GM19239 (cell line): Measurements from ENCODE around the gene CALML3.

Experiments used
- DNase-seq: peaks from one replicate; pipeline ENCODE4 v3.0.0; 2011; ENCODE audit warnings: low spot score; ENCODE audit not compliant: insufficient read length
- FAIRE-seq: peaks from 2 replicates; lab custom pipeline; 2011; peaks lifted over from hg19 to GRCh38; lab: Jason Lieb, UNC

Gene CALML3

DNA sequence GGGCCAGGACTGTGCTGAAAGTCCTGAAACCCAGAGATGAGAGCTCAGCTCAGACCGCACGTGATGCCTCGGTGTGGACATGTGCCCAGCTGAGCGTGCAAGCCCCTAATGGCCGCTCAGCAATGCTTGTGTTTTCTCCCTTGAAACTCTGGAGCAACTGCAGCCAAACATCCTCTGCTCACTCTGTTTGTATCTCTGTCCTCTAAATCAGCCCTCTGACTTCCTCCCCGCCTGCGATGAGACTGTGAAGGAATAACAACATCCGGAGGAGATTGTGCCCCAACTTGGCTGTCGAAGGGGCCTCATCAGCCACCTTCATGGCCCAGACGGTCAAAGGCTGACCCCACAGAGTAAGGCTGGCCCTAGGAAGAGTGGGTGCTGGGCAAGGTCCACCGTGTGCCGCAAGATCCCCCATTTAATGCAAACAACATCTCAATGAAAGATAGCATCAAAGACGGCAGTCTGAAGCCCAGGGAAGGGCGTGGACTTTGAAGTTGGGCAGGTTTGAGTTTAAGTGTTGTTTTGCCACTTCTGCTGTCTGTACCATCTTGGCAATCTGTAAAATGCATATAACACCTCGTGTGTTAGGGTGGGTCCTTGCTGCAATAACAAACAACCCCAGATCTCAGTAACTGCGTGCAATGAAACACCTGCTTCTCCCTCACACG, 39.9 kb downstream of the CALML3 start:
- no peak for DNase-seq
- FAIRE-seq: no peak

DNA sequence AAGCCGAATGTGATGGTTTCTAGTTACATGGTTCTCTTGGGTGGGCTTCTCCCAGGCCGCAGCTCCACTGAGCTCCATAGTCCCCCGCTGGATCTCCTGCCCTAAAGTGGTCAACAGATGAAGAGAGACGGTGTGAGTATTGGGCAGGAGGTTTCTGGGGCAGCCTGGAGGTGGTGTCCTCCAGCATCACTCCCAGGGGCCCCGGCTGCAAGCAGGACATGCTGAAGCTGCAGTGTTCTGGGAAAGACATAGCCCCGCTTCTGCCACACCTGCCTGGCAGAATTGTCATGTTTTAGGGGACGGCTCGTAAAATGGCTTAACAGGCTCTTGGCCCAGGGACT, 40.4 kb downstream of the CALML3 start:
- FAIRE-seq (no peak), DNase-seq (no peak)

DNA sequence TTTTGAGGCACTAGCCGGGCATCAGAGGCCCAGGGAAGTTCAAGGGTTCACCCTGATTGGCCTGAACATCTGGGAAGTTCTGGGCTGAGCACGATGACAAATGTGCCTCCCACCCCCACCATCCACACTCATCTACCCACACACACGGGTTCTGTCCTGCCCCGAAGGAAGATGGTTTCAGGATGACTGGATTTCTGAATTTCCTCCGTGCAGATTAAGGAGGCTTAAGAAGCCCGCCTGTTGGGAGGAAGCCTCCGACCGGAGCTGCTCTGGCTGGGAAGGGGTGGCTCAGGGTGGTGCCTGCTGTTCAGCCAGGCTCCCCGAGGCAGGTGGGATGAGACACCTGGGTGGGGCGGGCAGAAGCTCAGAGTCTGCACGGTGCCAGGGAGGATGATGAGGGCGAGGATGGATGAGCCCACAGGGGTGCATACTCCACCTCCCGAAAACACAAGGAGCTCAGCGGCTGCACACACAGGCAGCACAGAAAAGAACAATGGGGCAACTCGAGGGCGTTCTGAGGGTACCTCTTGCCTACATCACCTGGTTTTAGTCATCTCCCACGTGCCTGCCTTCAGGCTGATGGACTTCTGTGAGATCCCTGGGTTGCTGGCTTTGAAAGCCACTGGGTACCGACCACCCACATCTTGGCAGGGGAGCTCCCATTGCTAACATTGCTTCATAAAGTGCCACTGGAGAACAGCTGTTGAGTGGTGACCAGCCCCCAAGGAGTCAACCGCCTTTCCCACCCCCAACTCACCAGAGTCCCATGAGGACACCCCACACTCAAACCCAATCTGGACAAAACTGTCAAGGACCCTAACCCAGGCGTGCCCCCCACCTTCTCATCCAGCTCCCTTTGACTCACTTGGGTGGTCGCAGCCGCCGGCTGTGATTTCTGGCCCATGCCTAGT, 41.2 kb downstream of the CALML3 start:
- no peak for FAIRE-seq

DNA sequence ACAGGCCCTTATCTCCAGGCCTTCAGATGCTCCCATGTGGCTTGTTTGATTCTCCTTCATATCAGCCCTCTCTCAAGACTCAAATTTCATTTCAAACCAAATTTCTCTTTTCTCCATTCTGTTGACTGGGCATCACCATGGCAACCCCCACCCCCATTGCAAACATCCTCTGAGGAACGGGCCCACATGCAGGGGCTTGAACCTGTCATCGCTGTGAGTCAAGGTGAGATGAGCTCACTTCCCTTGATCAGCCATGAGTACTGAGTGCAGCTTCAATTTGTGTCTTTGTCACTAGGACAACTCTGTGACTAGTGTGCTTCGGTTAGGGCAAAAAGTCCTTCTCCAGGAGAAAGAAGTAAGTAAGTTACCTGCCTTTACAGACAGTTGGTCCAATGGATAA, 41.9 kb downstream of the CALML3 start:
- no peak for FAIRE-seq
- no peak for DNase-seq

More for the DNA sequence above, 41.2 kb downstream of the CALML3 start:
- DNase-seq: no peak

DNA sequence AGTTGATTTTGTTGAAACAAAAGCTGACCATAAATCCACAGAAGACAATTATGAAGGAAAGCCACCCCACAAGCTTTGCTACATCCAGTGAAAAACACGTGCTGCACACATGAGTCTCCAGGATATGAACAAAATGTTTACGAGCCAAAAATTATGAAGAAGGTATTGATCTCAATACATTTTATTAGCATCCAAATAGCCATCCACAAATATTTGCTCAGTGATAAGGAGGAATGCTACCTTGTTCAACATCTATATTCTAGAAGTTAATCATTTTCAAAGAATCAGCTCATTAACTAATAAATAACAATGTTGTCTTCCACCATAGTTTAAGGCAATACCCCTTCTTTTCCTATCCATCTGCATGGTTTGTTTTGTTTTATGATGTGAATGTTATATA, 42.7 kb downstream of the CALML3 start:
- DNase-seq: no peak
- no peak for FAIRE-seq

DNA sequence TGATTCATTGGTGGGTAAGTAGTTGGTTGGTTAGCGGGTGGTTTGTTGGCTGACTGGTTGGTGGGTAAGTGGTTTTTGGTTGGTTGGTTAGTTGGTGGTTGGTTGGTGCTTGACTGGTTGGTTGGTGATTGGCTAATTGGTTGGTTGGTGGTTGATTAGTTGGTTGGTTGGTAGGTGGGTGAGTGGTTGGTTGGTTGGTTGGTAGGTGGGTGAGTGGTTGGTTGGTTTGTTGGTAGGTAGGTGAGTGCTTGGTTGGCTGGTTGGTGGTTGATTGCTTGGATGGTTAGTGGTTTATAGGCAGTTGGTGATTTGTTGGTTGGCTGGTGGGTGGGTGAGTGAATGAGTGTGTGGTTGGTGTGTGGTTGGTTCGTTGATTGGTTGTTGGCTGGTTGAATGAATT, 44.2 kb downstream of the CALML3 start:
- no peak for DNase-seq
- FAIRE-seq: no peak

DNA sequence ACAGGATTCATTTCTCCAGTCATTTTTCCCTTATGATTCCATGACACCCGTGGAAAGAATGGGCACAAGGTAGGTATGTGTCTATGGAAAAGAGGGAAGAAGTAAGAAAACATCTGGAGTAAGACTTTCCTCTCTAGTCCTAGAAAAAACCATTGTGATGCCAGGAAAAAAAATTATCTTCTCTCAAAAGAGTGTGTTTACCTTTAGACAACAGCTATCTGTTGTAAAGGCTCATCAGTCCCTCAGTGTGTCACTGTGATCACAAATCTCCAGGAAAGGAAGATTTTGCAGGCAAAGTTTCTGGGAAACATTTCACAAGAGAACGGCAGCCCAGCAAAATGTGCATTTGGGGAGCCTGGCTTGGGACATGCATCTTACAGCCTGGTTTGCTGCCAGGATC, 44.8 kb downstream of the CALML3 start:
- DNase-seq (no peak), FAIRE-seq (no peak)

DNA sequence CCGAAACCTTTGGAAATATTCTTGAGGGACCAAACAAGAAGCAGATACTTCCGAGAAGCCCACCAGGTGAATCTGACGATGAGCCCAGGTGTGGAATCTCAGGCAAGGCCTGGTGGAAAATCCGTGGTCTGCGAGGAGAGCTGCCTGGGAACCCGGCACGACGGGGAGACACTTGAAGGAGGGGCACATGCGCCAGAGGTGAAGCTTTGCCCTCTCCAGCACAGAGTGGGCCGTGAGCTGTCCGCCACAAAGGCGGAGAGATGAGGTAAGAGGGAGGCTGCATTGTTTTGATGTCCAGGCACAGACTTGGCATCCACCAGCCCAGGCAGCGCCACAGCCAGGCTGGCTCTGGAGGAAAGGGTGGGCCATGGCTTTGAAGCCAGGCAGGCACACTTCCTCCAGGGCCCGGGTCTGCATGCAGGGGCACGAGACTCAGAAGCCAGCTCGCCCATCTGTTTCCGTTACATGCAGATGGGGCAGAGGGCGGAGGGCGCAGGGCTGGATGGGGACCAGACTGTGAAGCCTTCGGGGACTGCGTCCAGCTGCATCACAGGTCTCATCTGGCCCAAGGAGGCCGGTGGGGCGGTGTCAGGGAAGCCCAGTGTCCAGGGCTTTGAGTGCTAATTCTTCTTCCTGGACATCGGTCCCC, 45.4 kb downstream of the CALML3 start:
- FAIRE-seq (no peak), DNase-seq (no peak)

DNA sequence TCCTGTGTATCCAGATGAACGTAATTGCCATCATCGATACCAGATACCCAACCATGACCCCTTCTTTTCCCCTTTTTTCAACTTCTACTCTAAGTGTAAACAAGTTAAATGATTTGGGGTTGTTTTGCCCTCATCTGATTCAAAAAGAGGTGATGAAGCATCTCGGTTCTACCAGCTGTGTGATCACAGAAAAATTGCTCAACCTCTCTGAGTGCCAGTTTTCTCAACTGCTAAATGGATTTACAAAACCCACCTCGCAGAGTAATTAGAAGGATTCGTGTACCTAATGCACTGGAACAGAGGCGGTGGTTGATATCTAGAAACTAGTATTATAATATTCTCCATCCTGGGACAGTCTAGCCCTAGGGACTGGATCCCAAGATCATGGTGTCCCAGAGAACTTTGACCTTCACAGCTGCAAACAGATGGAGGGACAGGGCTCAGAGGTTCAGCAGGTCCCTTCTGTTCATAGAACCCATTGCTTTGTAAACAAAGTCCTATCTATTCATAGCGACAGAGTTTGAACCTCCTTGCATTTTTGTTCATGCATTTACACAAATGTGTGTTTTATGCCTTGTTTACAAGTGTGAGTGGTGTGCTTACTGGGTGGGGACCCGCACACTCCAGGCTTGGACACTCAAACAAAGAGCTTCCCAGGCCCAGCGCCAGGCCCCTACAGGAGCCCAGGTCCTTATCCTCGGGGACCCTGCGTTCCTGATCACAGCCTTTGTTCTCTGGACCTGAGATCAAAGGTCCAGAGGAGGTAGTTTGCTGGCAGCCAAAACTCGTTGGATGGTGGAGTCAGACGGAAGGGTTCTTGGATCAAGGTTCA, 46.4 kb downstream of the CALML3 start:
- FAIRE-seq (no peak), DNase-seq (no peak)

DNA sequence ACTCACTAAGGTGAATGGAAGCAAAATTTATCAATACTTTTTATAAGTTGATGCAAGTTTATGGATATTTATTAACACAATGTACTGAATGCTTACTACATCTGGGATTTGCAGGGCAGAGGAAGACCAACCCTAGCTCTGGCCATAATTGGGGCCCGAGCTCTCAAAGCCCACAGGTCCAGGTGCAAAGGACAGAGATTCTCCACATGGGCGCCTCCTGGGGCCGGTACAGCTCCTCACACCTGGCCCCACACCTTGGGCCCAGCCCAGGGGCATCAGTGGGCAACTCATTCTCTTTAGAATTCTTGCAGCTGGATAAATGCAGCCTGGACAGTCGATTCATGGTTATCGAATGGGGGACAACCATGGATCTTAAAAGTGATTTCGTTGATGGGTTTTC, 47.1 kb downstream of the CALML3 start:
- DNase-seq (no peak), FAIRE-seq (no peak)

DNA sequence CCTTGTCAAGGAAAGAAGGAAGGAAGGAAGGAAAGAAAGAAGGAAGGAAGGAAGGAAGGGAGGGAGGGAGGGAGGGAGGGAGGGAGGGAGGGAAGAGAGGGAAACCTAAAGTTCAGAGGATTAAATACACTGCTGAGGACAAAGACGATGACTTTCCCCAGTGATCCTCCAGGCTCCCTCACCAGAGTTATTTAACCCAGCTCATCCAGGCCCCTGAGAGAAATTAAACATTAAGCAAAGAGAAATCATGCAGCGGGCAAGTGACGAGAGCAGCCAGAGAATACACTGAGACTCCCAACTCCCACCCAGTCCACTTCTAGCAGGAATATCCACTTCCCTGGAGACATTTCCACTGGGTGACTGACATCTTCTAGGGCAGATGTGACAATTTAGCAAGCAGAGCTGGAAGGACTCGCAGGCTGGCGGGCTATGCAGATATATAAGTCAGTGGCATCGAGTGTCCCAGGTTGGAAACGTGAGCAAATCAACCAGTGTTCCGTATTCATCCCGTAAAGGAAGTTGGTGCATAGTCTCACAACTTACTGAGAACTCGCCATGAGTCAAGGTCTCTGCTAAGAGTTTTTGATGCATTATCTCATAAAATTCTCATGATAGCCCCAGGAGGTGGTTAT, 48.7 kb downstream of the CALML3 start:
- FAIRE-seq: no peak
- DNase-seq: no peak

DNA sequence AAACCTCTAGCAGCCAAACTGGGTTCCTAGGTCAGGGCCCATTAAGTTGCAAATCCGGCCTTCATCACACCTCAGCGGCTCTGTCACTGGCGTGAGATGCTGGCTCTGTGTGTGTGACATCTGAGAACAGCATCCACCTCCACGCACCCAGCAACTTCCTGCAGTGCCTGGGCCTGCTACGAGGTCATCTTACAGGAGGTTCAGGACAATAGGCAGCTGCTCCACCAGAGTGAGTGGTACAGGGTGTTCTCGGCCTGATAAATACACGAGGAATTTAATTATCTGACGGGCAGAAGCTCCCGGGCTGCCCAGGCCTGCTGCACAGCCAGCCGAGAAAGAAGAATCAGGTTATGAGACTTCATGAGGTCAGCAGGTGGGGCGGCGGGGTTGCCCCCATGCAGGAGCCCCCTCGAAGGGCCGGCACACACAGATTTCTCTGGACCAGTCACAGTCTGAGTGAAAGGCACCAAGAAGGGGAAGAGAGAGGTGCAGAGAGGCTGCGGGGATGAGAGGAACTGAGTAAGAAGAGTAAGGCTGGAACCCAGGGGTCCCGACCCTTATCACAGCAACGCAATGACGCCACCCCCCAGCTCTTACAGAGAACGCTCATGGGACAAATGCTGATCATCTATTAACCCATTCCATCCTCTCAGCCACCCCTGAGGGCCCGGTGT, 49.3 kb downstream of the CALML3 start:
- no peak for FAIRE-seq
- no peak for DNase-seq

DNA sequence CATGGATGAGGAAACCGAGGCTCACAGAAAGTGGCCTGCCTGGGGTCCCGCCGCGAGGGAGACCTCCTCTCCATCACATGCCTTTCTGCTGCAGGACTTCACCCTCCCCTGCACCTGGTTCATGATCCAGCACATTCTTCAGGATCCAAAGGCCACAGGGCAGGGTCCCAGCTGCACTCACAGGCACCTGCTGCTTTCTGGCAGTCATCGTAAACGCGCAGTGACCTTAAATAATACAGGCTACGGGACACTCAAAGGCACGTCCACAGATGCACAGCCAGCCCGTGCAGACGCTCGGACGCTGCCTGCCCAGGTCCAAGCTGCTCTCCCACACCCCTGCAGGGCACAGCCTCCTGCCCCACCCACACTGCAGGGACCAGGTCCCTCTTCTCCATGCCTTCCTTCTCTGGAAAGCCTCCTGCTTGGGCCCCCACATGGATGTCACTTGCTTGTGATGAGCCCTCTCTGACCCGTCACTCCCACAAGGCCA, 49.9 kb downstream of the CALML3 start:
- DNase-seq (no peak), FAIRE-seq (no peak)

DNA sequence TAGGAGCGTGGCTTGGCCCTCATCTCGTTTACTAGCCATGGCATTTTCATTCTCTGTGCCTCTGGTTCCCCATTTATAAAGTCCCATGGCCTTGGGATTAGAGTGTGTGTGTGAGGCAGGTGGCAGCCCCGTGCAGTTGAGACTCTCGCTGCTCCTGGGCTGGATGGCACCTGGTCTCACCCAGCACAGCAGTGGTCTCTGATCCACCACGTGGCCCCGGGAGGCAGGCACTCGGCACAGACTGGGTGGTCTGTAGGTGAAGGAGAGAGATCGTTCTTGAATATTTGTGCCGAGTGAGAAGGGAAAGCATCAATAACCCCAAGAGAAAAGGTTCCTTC, 50.4 kb downstream of the CALML3 start:
- DNase-seq: no peak
- no peak for FAIRE-seq

DNA sequence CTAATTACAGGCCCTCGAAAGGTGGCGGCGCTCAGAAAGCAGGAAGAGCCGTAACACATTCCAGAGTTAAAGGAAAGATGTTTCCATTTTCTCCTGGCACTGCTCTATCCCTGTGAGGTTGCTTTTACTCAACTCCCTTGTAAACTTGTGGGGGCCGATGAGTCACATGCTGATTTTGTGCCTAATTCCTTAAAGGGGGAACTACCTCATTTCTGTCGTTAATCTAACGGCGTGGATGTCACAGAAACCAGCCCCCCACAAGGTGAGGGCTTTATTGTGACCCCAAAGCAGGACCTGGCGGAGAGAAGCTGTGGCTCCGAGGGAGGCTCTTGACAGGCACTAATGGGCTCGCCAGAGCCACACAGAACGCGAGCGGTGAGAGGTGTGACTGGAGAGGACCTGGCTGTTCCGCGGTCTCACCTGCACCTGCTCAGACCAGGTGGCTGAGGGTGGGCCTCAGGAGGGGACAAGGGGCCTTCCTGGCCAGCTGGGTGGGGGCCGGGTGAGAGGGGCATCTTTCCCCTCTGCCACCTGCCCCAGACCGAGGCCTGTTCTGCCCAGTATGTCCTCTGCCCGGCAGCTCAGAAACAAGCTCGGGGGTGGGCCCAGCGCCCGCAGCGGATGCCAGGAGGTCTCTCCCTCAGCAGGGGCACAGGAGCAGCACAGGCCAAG, 50.9 kb downstream of the CALML3 start:
- no peak for DNase-seq

DNA sequence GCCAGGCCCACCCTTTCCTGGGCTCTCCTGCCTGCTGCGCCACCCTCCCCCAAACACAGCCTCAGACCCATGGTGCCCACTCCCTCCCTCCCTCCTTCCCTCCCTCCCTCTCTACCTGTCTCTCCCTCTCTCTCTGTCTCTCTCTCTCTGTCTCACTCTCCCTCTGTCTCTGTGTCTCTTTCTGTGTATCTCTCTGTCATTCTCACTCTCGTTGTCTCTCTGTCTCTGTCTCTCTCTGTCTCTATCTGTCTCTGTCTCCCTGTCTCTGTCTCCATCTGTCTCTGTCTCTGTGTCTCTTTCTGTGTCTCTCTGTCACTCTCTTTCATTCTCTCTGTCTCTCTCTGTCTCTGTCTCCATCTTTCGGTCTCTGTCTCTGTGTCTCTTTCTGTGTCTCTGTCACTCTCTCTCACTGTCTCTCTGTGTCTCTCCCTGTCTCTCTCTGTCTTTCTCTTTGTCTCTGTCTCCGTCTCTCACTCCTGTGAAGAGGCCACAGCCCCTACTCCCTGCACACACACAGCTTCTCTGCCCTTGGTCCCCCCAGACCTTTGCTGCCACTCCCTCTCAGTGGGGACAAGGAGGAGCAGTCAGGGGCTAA, 51.5 kb downstream of the CALML3 start:
- DNase-seq: no peak
- FAIRE-seq: no peak

More for the DNA sequence above, 50.9 kb downstream of the CALML3 start:
- no peak for FAIRE-seq
